Adrenal gland (tissue), 12 donors: ENCODE results near the gene AOPEP. TPM values are rescaled to one million over a fixed set of nuclear protein-coding genes. Genes with fewer than 3 reads are reported as not detected.

Experiments
- DNase-seq, 7 donors: peaks; one replicate each; pipeline ENCODE4 v3.0.0-alpha.2; 2019 to 2020
- H3K27ac ChIP-seq, 5 donors: fragments of 200-600 bp; sonication (generic) in 4 of 5; 1 replicate in 3 of 5; 2 replicates in 2 of 5; pipeline versions ENCODE4 v1.5.1 to v1.8.0; 2016 to 2020; ENCODE audit warnings: mild to moderate bottlenecking in 1 of 5
- H3K27me3 ChIP-seq: fragments of 200-600 bp; 2 replicates; pipeline ENCODE4 v1.8.0; 2021
- H3K36me3 ChIP-seq, 2 donors: fragments of 200-600 bp; replicated peaks in 1 of 2; 1 replicate in 1 of 2; 2 replicates in 1 of 2; pipeline versions ENCODE4 v1.5.1 to v1.8.0; 2018 to 2022
- H3K4me1 ChIP-seq, 2 donors: fragments of 200-600 bp; replicated peaks in 1 of 2; 1 replicate in 1 of 2; 2 replicates in 1 of 2; pipeline versions ENCODE4 v1.5.1 to v1.8.0; 2018 to 2021
- H3K4me3 ChIP-seq, 4 donors: fragments of 200-600 bp; sonication (generic) in 3 of 4; one replicate each; pipeline ENCODE4 v1.5.1; 2016 to 2018
- H3K9me3 ChIP-seq, 3 donors: fragments of 200-600 bp; sonication (generic) in 1 of 3; replicated peaks in 1 of 3; 1 replicate in 2 of 3; 2 replicates in 1 of 3; pipeline versions ENCODE4 v1.5.1 to v1.8.0; 2016 to 2021
- CTCF ChIP-seq, 6 experiments: fragments of 450-650 bp in 4 of 6; fragments of 200-600 bp in 2 of 6; sonication (generic) in 1 of 6; IDR thresholded peaks; 1 replicate in 5 of 6; 2 replicates in 1 of 6; pipeline versions ENCODE4 v1.5.1 to v1.8.0; 2016 to 2021; ENCODE audit warnings: antibody characterized with exemption in 6 of 6, mild to moderate bottlenecking in 2 of 6, moderate library complexity in 1 of 6
- POLR2A ChIP-seq, 2 donors: fragments of 450-650 bp; IDR thresholded peaks; one replicate each; pipeline ENCODE4 v1.6.1; 2017; ENCODE audit warnings: antibody characterized with exemption in 2 of 2, mild to moderate bottlenecking in 2 of 2, moderate library complexity in 1 of 2
- WGBS, 4 donors: extraction: QIAGEN DNeasy Blood & Tissue Kit in 2 of 4; methylation state at CpG; one replicate each; pipeline versions ENCODE4 v1.1.5 to v1.1.7; 2013 to 2017; 5-methylcytosine and 5-hydroxymethylcytosine counted together
- intact Hi-C, 2 donors: fragments of 100-400 bp; cut with DNase I; formaldehyde crosslinking; loops; one replicate each; pipeline versions ENCODE4 v1.14.1 to v1.15.0; 2022 to 2023
- polyA plus RNA-seq, 3 donors: library from polyadenylated mRNA; stranded (reverse); fragments of 200-250 nt in 2 of 3; fragments of 350-450 nt in 1 of 3; fragmentation: Illumina TruSeq in 1 of 3; extraction: RNeasy Lipid Tissue Mini Kit (QIAGEN cat#74804) in 1 of 3; gene quantifications; one replicate each; pipeline ENCODE4 v1.2.3, GENCODE V29; 2013 to 2014
- total RNA-seq, 9 donors: library from RNA; depleted of rRNA in 4 of 9; stranded (reverse); fragments of >200 nt in 4 of 9; fragments of 120-200 nt in 1 of 9; fragmentation: NEBNext Ultra II Directional in 1 of 9; extraction: Animal tissue kit (Norgen Biotek cat#: 25700) in 1 of 9; gene quantifications; one replicate each; pipeline versions ENCODE4 v1.1.0 to v1.2.4, GENCODE V29; 2013 to 2023
- donor health status: healthy with polysubstance abuse.
- donor health status: Bipolar disorder and iron deficiency.
- donor health status: DM: yes; HTN: yes; CAD: no.
- donor health status: DM: no; HTN: no; CAD: no.
- donor health status: DM: no; HTN: no; CAD: no.
- donor health status: DM: yes; HTN: yes; CAD: no.

AOPEP gene
- total and polyA plus RNA-seq, 12 donors = 31.0 to 99.6 (median 71.0) TPM

DNA sequence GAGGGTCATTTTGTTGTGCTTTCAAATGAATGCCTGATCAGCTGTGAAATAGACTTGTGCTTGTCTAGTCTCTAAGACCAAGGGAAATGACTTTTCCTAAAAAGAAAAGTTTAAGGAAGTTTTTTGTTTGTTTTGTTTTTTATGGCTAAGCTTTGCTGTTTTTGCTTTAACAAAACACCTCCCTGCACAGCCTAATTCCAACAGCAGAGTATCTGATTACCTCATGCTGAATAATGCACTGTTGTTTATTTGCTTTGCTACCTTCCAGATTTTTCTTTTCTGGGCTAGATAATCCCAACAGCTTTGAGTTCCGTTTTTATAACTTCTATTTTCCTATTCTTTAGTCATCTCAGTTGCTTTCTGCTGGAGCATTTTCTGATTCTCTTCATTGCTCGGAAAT, 95.8 kb downstream of the AOPEP start:
- no peak overlapping the region for H3K4me3 ChIP-seq
- peaks cover under 1 to 35% of the 10 kb centered on the region in 2 donors for H3K4me1 ChIP-seq
- H3K36me3 ChIP-seq = no peaks in the 10 kb centered on the region
- 67 to 83% (median 76%) methylated on average over 2 of the region's 2 CpGs for WGBS, 4 donors
- H3K9me3 ChIP-seq = no peaks in the 10 kb centered on the region
- no peak for DNase-seq
- TF ChIP-seq POLR2A (IDR thresholded peaks at IDR 0.05) = no peak
- TF ChIP-seq CTCF (IDR thresholded peaks at IDR 0.05) = no peak
- peak overlapping the region in 1 of 5 donors; percentile 60 for H3K27ac ChIP-seq
- intact Hi-C loops = no loop called here
- no peaks in the 10 kb centered on the region for H3K27me3 ChIP-seq

GRCh38 chr9:94823710-94824109, 97.2 kb downstream of the AOPEP start:
- H3K27ac ChIP-seq = no peak overlapping the region
- H3K4me1 ChIP-seq = peaks cover 8 to 40% of the 10 kb centered on the region in 2 donors

GRCh38 chr9:94824411-94824810, 97.9 kb downstream of the AOPEP start:
- peaks cover 8 to 34% of the 10 kb centered on the region in 2 donors for H3K4me1 ChIP-seq
- WGBS, 4 donors = 69 to 85% (median 76%) methylated on average over 2 of the region's 2 CpGs

More at GRCh38 chr9:94823710-94824109, 97.2 kb downstream of the AOPEP start:
- no peak for DNase-seq
- TF ChIP-seq CTCF (IDR thresholded peaks at IDR 0.05) (no peak), POLR2A (IDR thresholded peaks at IDR 0.05) (no peak)
- intact Hi-C loops = no loop called here
- H3K36me3 ChIP-seq = no peaks in the 10 kb centered on the region
- H3K27me3 ChIP-seq = no peaks in the 10 kb centered on the region
- no peaks in the 10 kb centered on the region for H3K9me3 ChIP-seq
- no peak overlapping the region for H3K4me3 ChIP-seq
- WGBS, 4 donors = 92 to 99% (median 97%) methylated on average over 5 of the region's 5 CpGs

DNA sequence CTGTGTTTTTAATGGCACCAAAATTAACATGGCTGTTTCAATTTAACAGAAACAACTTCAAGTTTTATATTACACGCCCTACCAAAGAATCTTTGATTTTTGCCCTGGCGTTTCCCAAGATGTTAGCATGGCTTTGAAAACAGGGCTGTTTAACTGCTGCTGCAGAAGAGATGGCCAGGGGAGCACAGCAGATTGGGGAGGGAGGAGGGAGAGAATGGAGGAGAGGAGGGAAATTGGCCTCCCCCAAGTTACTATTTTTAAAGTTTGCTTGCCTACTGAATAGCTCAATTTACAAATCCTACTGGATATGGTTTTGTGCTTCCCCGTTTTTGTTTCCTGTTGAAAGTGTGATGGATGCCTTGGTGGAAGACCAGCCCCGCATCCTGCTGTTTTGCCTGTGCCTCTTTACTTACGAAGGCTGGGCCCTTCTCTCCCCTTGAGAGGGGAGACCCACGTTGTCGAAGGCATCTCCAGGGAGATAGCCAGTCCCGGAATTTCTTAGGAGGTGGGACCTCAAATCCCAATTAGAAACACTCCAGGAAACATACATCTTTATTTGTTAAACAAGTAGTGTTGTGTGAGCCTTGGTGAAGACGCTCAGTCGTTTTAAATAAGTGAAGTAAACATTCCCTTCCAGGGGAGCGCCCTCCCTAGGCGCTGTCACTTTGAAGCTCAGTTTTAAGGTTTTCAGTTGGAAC, 98.6 kb downstream of the AOPEP start:
- Histone ChIP-seq H3K36me3 (no peaks in the 10 kb centered on the region), H3K27me3 (no peaks in the 10 kb centered on the region), H3K27ac (peak overlapping the region in 1 of 5 donors; percentile 56), H3K4me3 (no peak overlapping the region), H3K4me1 (peaks cover 8 to 32% of the 10 kb centered on the region in 2 donors), H3K9me3 (no peaks in the 10 kb centered on the region)
- intact Hi-C loops = no loop called here
- DNase-seq = no peak
- TF ChIP-seq POLR2A (IDR thresholded peaks at IDR 0.05) (no peak), CTCF (IDR thresholded peaks at IDR 0.05) (no peak)
- WGBS, 4 donors = 68 to 80% (median 74%) methylated on average over 12 of the region's 12 CpGs

More at GRCh38 chr9:94824411-94824810, 97.9 kb downstream of the AOPEP start:
- H3K4me3 ChIP-seq = no peak overlapping the region
- no peak for DNase-seq
- TF ChIP-seq CTCF (IDR thresholded peaks at IDR 0.05) = no peak
- TF ChIP-seq POLR2A (IDR thresholded peaks at IDR 0.05) = no peak
- H3K9me3 ChIP-seq = no peaks in the 10 kb centered on the region
- no peaks in the 10 kb centered on the region for H3K27me3 ChIP-seq
- H3K36me3 ChIP-seq = no peaks in the 10 kb centered on the region
- intact Hi-C loops = no loop called here
- H3K27ac ChIP-seq = no peak overlapping the region
